HUDEP-2 (cell line): Measurements from ENCODE around the gene USP14.
A peak's percentile ranks its signal among the peaks of the same experiment; 100 is the strongest.

ENCODE experiments used
- DNase-seq, 76 experiments: peaks; one replicate each; lab custom pipeline; 2025; ENCODE audit not compliant: unreplicated experiment in 76 of 76; lab: John Stamatoyannopoulos, UW

Gene USP14

GRCh38 chr18:220708-221107 lies 62.4 kb downstream of the USP14 start:
- DNase-seq: no peak

DNA sequence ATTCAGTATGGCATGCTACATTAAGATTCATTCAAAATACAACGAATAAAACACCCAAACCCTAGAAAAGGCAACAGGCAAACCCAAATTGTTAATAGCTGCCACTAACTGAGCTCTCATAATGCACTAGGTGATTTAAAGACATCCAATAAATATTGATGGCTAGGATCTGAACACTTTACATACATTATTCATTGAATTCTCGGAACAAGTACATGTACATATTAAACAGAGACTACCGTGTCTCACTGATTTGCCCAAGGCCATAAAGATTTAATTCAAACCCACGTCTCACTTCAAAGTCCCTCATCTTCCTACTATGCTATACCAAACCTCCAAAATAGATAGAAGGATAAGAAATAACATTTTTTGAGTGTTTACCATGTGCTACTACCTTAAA lies 67.4 kb downstream of the USP14 start:
- DNase-seq: no peak

GRCh38 chr18:227374-227773 lies 69.0 kb downstream of the USP14 start:
- no peak for DNase-seq

DNA sequence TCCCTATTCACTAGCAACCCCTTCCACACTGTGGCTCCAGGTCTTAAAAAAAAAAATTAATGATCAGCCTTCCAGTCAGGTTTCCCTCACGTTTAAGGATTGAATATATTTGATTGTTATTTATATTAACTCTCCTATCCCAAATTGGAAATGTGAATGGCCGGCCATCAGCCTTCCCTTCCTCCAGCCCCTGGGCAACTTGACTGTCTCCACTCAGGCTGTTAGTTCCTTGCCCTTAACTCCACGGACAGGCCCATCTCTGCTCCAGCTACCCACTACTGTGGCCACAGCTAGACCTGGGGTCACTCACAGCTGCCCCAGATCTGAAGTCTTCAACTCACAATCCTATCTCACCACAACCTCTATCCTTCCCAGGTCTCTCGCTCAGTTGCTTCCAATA lies 69.5 kb downstream of the USP14 start:
- no peak for DNase-seq

- DNase-seq: no peak
These were observed 70.2 kb downstream of the USP14 start for GRCh38 chr18:228586-228985.

DNA sequence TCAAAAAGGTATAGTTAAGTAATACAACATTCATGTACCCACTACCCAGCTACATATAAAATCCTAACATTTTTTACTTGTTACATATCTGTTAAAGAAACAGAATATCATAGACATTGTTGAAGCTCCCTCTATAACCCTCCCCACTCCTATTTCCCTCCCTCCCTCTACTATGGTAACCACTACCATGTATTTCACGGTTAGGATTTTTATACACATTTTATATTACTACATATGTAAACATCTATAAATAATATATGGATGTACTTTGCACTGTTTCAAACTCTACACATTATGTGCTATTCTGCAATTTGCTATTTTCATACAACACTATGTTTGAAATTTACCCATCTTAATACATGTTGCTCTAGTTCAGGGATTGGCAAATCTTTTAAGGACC lies 73.2 kb downstream of the USP14 start:
- DNase-seq: no peak

GRCh38 chr18:240175-240574 lies 81.8 kb downstream of the USP14 start:
- DNase-seq: no peak

DNA sequence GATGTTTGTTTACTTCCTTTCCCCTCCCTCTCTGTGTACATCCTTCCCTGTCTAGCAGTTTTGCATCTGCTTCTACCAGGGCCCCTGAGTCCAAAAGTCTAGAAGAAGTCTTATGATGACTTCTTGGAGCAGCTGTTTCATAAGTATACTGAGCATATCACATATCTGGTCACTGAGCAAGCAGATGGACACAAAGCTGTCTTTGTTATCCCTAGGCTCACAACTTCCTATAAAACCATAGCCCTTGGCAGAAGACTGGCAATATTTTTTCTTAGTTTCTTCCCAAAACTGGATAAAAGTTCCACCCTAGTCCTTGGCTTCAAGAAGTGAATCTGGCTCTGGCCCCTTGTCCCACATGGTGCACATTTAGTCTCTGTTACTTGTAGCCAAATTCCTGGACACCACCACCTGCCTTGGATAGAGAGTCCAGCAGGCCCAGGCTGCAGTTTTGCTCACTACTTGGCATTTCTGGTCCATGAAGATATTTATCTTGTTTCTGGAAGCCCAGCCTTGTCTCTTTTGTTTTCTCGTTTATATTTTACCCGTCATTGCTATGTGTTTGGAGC lies 87.0 kb downstream of the USP14 start:
- no peak for DNase-seq

GRCh38 chr18:248053-248452 lies 89.7 kb downstream of the USP14 start:
- DNase-seq: no peak

DNA sequence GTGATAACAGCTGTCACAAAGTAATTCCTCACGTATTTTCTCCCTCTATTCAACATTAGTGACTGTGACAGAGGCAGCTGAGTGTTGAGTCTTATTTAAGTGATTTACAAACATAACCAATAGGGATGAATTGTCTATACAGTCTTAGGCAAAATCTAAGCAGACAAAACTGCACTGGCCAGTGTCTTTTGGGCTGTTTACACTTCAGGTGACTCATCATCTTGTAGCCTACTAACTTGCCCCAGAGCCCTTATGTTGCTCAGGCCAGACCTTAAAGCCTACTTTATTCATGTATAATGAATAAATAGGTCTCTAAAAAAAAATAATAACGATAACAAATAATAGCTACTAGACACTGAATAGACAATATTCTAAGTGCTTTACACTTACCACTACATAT lies 92.3 kb downstream of the USP14 start:
- no peak for DNase-seq

DNA sequence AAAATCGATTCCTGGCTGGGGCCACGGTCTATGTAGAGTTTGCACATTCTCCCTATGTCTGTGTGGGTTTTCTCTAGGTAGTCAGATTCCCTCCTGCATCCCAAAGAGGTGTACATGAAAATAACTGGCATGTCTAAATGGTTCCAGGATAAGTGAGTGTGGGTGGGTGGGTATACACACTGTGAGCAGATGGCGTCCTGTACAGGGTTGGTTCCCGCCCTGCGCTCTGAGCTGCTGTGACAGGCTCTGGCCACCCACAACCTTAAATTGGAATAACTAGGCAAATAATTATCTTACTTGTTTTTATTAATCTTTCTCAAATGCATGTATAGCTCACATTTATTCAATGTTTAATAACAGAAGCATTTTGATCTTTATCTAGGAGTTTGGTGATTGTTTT lies 93.2 kb downstream of the USP14 start:
- no peak for DNase-seq

DNA sequence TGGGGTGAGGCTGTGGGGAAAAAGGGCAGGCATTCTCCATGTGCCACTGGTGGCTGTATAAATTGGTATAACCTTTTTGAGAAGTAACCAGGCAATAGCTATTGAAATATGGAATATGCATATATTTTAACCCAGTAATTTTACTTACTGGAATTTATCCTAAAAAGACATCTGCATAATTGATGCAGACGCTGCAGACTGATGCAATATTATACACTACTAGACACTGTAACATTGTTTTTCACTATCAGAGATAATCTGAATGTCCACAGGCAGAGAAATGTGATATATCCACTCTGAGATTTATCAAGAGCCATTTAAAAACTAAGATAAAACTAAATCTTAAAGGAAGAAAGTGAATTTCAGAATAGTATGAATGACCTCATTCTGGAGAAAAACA lies 94.8 kb downstream of the USP14 start:
- DNase-seq: no peak

DNA sequence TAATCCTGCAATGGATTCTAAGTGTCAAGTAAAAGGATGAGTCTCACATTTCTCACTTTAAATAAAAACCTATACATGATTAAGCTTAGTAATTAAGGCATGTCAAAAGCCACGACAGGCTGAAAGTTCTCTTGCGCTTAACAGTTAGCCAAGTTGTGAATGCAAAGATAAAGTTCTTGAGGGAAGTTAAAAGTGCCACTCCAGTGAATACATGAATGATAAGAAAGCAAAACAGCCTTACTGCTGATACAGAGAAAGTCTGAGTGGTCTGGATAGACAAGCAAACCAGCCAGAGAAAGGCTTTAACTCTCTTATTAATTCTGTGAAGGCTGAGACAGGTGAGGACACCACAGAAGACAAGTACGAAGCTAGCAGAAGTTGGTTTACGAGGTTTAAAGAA lies 96.8 kb downstream of the USP14 start:
- DNase-seq: peak in 6 of 76 experiments; percentile 3 to 32 (median 18)

DNA sequence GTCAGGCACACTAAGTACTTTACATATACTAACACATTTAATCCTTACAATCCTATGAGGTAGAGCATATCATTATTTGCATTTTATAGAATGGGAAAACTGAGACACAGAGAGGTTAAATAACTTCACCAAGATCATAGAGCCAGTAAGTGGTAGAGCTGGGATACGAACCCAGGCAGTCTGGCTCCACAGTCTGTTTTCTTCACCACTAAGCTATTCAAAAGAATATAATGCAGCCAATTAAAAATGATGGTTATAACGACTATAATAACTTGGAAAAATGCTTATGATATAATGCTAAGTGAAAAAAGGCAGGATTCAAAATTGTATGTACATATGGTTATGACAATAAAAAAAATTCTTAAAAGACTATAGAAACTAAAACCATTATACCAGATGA lies 102.2 kb downstream of the USP14 start:
- no peak for DNase-seq

DNA sequence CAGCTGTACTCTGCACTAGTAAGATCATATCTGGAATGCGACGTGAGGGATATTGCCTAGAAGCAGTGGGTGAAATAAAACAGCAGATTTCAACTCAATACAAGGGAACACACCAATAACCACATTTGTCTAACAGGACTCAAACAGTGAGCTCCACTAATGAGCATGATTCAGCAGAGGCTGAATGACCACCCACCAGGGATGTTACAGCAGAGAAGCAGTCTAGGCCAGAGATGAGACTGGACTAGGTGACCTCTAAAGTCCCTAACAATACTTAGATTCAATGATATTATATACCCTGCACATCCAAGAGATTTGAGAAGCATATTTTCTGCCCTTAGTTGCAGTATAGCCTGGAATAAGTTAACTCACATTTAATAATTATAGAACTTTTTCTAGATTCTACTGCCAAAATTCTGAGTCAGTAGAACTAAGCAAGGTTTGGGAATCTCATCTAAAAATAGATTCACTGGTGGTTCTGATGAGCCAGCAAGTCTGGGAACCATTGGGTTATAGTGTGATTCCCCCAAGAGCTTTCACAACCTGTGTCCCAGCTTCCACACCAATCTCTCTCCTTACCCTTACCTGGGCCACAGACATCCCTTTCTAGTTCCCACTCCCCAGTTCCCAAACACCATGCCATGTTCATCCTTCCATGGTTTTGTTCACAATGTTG lies 103.2 kb downstream of the USP14 start:
- DNase-seq: no peak
